ENCODE measurements around the gene SLC4A4.

The SLC4A4 gene

GRCh38 chr4:71334465-71334882 lies 4.3 kb upstream of the SLC4A4 start:
- no peak overlapping the region for H3K27ac Mint-ChIP-seq
- no peaks in the 10 kb centered on the region for H3K36me3 Mint-ChIP-seq (ENCODE audit: low read depth)
- H3K4me3 Mint-ChIP-seq = no peak overlapping the region
- peaks cover 7% of the 10 kb centered on the region for H3K9me3 Mint-ChIP-seq
- H3K27me3 Mint-ChIP-seq = peaks cover 7% of the 10 kb centered on the region
- ATAC-seq = no peak
- no peak for DNase-seq
- peaks cover 5% of the 10 kb centered on the region for H3K4me1 Mint-ChIP-seq

- H3K4me1 Mint-ChIP-seq = peaks cover 2% of the 10 kb centered on the region
- ATAC-seq = no peak
- H3K4me3 Mint-ChIP-seq = no peak overlapping the region
- no peak overlapping the region for H3K27ac Mint-ChIP-seq
- no peaks in the 10 kb centered on the region for H3K36me3 Mint-ChIP-seq (ENCODE audit: low read depth)
- DNase-seq = no peak
- peaks cover 3% of the 10 kb centered on the region for H3K9me3 Mint-ChIP-seq
- H3K27me3 Mint-ChIP-seq = peaks cover 2% of the 10 kb centered on the region
Observed at GRCh38 chr4:71343670-71344466, 5.0 kb downstream of the SLC4A4 start.

DNA sequence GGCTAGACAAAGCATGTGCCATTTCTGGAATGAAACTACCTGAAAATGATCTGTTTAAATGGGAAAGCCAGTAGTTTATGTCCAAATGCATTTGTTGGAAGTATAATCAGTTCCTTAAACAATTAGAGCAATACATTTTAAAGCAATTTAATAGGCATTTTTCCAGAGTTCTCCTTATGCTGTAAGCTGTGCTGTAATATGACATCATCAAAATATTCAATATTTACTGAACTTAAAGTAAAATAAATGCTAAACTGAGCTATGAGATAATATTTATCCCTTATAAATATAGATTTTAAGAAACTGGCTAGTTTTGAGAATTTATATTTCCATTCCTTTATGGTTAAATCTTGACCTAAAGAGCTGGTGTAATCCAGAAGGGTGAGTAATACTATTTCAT lies 7.9 kb downstream of the SLC4A4 start:
- no peak for ATAC-seq
- Mint-ChIP-seq H3K9me3 (no peaks in the 10 kb centered on the region), H3K36me3 (ENCODE audit: low read depth) (no peaks in the 10 kb centered on the region), H3K4me1 (no peaks in the 10 kb centered on the region), H3K27me3 (peaks cover 2% of the 10 kb centered on the region), H3K27ac (no peak overlapping the region), H3K4me3 (no peak overlapping the region)
- no peak for DNase-seq

- peaks cover 2% of the 10 kb centered on the region for H3K27me3 Mint-ChIP-seq
- H3K9me3 Mint-ChIP-seq = no peaks in the 10 kb centered on the region
- no peaks in the 10 kb centered on the region for H3K36me3 Mint-ChIP-seq (ENCODE audit: low read depth)
- H3K27ac Mint-ChIP-seq = no peak overlapping the region
- DNase-seq (no peak), ATAC-seq (no peak)
- no peaks in the 10 kb centered on the region for H3K4me1 Mint-ChIP-seq
- no peak overlapping the region for H3K4me3 Mint-ChIP-seq
Observed at GRCh38 chr4:71348586-71348985, 9.8 kb downstream of the SLC4A4 start.

GRCh38 chr4:71355045-71355444 lies 16.2 kb downstream of the SLC4A4 start:
- H3K36me3 Mint-ChIP-seq (ENCODE audit: low read depth) = peaks cover 1% of the 10 kb centered on the region
- no peak for DNase-seq
- no peak overlapping the region for H3K27ac Mint-ChIP-seq
- peaks cover 2% of the 10 kb centered on the region for H3K27me3 Mint-ChIP-seq
- no peak for ATAC-seq
- peaks cover 2% of the 10 kb centered on the region for H3K4me1 Mint-ChIP-seq
- no peak overlapping the region for H3K4me3 Mint-ChIP-seq
- H3K9me3 Mint-ChIP-seq = peaks cover 3% of the 10 kb centered on the region

DNA sequence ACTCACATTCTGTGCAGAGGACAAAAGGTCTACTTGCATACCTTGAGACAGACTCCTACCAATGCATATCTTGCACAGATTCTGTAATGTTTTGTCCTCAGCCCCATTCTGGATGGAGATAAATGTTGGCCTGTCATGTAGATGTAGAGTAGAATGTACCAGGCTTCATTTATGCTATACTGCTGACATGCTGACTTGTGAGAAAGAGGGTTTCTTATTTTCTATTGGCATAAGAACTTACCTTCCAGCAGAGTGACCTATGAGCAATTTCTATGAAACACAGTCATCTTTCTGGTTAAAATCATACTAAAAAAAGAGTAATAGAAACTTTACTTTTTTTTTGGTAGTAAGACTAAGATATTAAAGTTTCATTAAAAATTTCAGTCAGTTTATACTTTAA lies 17.2 kb downstream of the SLC4A4 start:
- ATAC-seq = no peak
- H3K27me3 Mint-ChIP-seq = peaks cover 2% of the 10 kb centered on the region
- H3K9me3 Mint-ChIP-seq = peaks cover 3% of the 10 kb centered on the region
- no peak overlapping the region for H3K4me3 Mint-ChIP-seq
- DNase-seq = no peak
- H3K4me1 Mint-ChIP-seq = peaks cover 2% of the 10 kb centered on the region
- H3K27ac Mint-ChIP-seq = no peak overlapping the region
- H3K36me3 Mint-ChIP-seq (ENCODE audit: low read depth) = peaks cover 1% of the 10 kb centered on the region

DNA sequence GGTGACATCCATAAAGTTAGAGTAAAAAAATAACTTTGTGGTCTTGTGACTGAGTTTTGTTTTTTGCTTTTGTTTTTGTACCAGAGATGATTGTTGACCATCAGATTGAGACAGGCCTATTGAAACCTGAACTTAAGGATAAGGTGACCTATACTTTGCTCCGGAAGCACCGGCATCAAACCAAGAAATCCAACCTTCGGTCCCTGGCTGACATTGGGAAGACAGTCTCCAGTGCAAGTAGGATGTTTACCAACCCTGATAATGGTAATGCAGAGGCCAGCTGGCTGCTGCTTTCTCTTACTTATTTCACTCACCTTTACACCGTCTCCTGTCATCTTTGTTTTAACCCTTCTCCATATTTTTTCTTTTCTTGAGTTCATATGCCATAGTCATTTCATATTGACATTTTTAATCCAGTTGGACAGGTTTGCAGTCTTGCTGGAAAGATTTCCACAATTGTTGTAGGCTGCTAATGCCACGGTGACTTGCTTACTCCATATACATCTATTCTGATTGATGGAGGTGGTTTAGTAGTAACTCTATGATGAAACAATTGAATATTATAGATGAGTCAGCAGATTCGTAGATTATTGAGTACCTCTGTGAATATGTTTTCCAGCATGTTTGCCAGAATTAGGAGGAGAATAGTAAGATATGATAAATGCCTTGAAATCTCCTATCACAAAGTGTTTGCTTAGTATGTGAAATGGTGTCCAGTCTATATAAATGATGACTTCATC lies 18.3 kb downstream of the SLC4A4 start:
- H3K36me3 Mint-ChIP-seq (ENCODE audit: low read depth) = peaks cover 1% of the 10 kb centered on the region
- no peak overlapping the region for H3K4me3 Mint-ChIP-seq
- DNase-seq (no peak), ATAC-seq (no peak)
- H3K9me3 Mint-ChIP-seq = peaks cover 3% of the 10 kb centered on the region
- H3K27me3 Mint-ChIP-seq = peaks cover 2% of the 10 kb centered on the region
- no peak overlapping the region for H3K27ac Mint-ChIP-seq
- H3K4me1 Mint-ChIP-seq = peaks cover 2% of the 10 kb centered on the region

DNA sequence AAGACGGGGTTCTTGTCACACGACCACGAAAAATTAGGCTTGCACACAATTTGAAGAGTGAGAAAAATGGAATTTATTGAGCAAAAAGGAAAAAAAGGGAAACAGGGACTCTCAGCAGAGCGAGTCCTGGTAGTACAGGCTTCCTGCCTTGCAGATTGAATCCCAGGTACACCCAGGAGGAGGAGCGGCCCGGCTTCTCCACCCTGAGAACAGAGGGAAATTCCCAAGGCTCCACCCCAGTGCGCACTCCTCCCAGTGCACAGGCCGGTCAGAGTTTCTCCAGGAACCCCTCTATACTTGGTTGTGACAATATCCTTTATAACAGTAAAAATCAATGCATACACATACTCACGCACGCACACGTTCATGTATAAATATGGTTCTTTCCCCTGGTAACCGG lies 22.0 kb downstream of the SLC4A4 start:
- H3K27me3 Mint-ChIP-seq = peaks cover 2% of the 10 kb centered on the region
- H3K9me3 Mint-ChIP-seq = peaks cover 3% of the 10 kb centered on the region
- no peak overlapping the region for H3K4me3 Mint-ChIP-seq
- DNase-seq (no peak), ATAC-seq (no peak)
- peaks cover 2% of the 10 kb centered on the region for H3K4me1 Mint-ChIP-seq
- H3K36me3 Mint-ChIP-seq (ENCODE audit: low read depth) = peaks cover 1% of the 10 kb centered on the region
- H3K27ac Mint-ChIP-seq = no peak overlapping the region

DNA sequence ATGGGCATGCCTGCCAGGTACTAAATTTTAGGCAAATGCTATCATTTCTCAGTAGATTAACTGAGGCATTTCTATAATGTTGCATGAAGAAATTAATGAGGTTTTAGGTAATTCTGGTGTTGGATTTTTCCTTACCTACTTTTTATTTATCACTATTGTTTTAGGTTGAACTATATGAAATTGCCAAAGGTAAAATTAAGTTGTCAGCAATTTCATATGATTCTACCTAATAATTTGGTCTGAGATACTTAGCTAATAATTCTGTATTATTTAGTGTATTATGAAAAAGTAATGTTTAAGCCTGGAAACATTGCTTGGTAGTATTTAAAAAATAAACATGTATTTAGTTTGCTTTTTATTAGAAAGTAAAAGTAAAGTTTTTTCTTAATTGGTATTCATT lies 22.7 kb downstream of the SLC4A4 start:
- no peak for ATAC-seq
- H3K27ac Mint-ChIP-seq = no peak overlapping the region
- H3K9me3 Mint-ChIP-seq = peaks cover 3% of the 10 kb centered on the region
- H3K4me3 Mint-ChIP-seq = no peak overlapping the region
- peaks cover 2% of the 10 kb centered on the region for H3K4me1 Mint-ChIP-seq
- no peak for DNase-seq
- H3K36me3 Mint-ChIP-seq (ENCODE audit: low read depth) = peaks cover 1% of the 10 kb centered on the region
- peaks cover 2% of the 10 kb centered on the region for H3K27me3 Mint-ChIP-seq

DNA sequence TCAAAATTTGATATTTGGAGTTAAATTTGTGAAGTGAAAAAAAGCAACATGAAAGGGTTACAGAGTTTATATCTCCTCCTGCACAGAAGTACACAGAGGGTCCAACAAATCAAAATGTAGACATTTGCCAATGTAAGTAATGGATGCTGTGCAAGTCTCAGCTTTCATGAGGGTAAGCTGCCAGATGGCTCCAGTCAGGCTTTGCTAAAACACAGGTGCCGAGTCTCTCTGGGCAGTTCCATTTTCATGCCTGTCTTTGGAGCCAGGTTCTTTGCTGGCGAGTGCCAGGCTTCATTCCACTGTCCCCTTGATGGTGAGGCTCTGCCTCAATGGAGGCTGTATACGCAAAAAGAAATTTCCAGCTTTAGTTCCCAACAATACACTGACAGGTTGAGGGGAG lies 27.9 kb downstream of the SLC4A4 start:
- Mint-ChIP-seq H3K27me3 (no peaks in the 10 kb centered on the region), H3K36me3 (ENCODE audit: low read depth) (no peaks in the 10 kb centered on the region), H3K4me3 (no peak overlapping the region), H3K9me3 (no peaks in the 10 kb centered on the region), H3K4me1 (no peaks in the 10 kb centered on the region), H3K27ac (no peak overlapping the region)
- DNase-seq = no peak
- no peak for ATAC-seq

DNA sequence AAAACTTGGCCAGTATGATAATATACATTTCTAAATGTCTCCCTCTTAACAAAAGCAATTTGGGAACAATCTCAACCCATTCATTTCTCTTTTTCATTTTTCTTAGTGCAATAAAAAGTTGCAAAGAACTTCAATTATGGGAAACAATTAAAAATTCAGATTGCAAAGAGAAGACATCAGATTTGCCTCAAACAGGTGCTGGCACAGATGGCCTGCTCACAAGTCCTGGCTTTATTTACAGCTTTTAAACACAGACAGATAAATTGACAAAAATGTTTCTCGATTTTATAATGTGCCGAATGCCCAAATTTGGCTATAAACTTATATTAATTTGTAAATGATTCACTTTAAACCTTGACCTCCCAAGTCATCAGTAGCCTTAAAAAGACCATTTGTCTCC lies 28.7 kb downstream of the SLC4A4 start:
- Mint-ChIP-seq H3K27ac (no peak overlapping the region), H3K36me3 (ENCODE audit: low read depth) (no peaks in the 10 kb centered on the region), H3K27me3 (no peaks in the 10 kb centered on the region), H3K4me3 (no peak overlapping the region), H3K4me1 (no peaks in the 10 kb centered on the region), H3K9me3 (no peaks in the 10 kb centered on the region)
- DNase-seq (no peak), ATAC-seq (no peak)

- Mint-ChIP-seq H3K27ac (no peak overlapping the region), H3K27me3 (no peaks in the 10 kb centered on the region), H3K4me3 (no peak overlapping the region), H3K4me1 (no peaks in the 10 kb centered on the region), H3K9me3 (no peaks in the 10 kb centered on the region), H3K36me3 (ENCODE audit: low read depth) (no peaks in the 10 kb centered on the region)
- ATAC-seq = no peak
- no peak for DNase-seq
Observed at GRCh38 chr4:71368906-71369305, 30.1 kb downstream of the SLC4A4 start.

DNA sequence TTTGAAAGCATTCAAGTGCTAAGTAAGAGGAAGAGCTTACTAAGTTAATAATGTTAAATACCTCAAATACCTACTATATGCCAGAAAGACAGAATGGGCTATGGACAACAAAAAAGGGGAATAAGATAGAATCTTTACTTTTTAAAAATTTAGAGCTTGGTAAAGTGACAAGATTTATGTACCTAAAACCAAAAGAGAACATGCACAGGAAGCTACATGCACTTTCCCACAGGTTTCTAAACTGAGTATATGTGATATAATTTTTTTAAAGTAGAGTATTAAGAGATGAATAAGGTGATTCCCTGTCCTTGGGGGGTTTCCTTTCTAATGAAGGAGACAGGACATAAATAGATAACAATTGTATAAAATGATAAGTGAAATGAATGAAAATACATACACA lies 30.7 kb downstream of the SLC4A4 start:
- no peak overlapping the region for H3K27ac Mint-ChIP-seq
- no peak for DNase-seq
- ATAC-seq = no peak
- H3K9me3 Mint-ChIP-seq = no peaks in the 10 kb centered on the region
- H3K36me3 Mint-ChIP-seq (ENCODE audit: low read depth) = no peaks in the 10 kb centered on the region
- H3K4me3 Mint-ChIP-seq = no peak overlapping the region
- H3K4me1 Mint-ChIP-seq = no peaks in the 10 kb centered on the region
- H3K27me3 Mint-ChIP-seq = no peaks in the 10 kb centered on the region

- Mint-ChIP-seq H3K27me3 (no peaks in the 10 kb centered on the region), H3K4me1 (no peaks in the 10 kb centered on the region), H3K27ac (no peak overlapping the region), H3K4me3 (no peak overlapping the region), H3K9me3 (no peaks in the 10 kb centered on the region), H3K36me3 (ENCODE audit: low read depth) (no peaks in the 10 kb centered on the region)
- ATAC-seq = no peak
- DNase-seq = no peak
Observed at GRCh38 chr4:71375494-71375893, 36.7 kb downstream of the SLC4A4 start.

DNA sequence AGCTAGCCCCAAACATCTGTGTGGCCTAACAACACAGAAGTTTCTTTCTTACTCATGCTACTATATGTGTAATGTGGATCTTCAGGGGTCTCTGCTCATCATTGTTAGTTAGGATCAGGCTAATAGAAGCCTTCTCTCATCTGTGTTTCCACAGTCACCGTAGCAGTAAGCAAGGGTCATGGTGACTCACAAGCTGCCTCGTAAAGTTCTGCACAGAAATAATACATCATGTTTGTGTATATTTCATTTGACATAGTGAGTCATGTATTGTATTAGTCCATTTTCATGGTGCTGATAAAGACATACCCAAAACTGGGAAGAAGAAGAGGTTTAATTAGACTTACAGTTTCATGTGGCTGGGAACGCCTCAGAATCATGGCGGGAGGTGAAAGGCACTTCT lies 38.7 kb downstream of the SLC4A4 start:
- no peak overlapping the region for H3K27ac Mint-ChIP-seq
- H3K4me1 Mint-ChIP-seq = no peaks in the 10 kb centered on the region
- no peak for ATAC-seq
- H3K4me3 Mint-ChIP-seq = no peak overlapping the region
- DNase-seq = no peak
- no peaks in the 10 kb centered on the region for H3K27me3 Mint-ChIP-seq
- H3K9me3 Mint-ChIP-seq = no peaks in the 10 kb centered on the region
- no peaks in the 10 kb centered on the region for H3K36me3 Mint-ChIP-seq (ENCODE audit: low read depth)

Measured in activated naive CD8-positive, alpha-beta T cell treated with anti-CD3 and anti-CD28 coated beads, Interleukin-2, amount 50 U/mL, for 24 hours (primary cell).